Right ventricle myocardium inferior (tissue), 1 donor: ENCODE data around the gene OCLN. TPM values are rescaled to one million over a fixed set of nuclear protein-coding genes. Genes with fewer than 3 reads are reported as not detected.
"Not testable (repeated sequence)": the region's sequence is repeated elsewhere in the genome, so short reads cannot be mapped to it uniquely, and the experiment has no call there.

ENCODE experiments used
- ATAC-seq: fragments of 200-7000 bp; cut with Tn5 transposase; one replicate; pipeline ENCODE4 v1.9.1; 2020; ENCODE audit warnings: mild to moderate bottlenecking, moderate library complexity
- DNase-seq: peaks from one replicate; pipeline ENCODE4 v3.0.0; 2021; ENCODE audit errors: missing footprints
- intact Hi-C: fragments of 100-400 bp; cut with DNase I; formaldehyde crosslinking; loops from one replicate; pipeline ENCODE4 v1.11.0; 2022
- long read RNA-seq: library from polyadenylated mRNA; unstranded; transcript quantifications from one replicate; pipeline ENCODE4 v2.0.0, GENCODE V29; 2021
- total RNA-seq: library from RNA; stranded (reverse); fragmentation: NEBNext Ultra II Directional; extraction: Animal tissue kit (Norgen Biotek cat#: 25700); gene quantifications from one replicate; pipeline ENCODE4 v1.2.1, GENCODE V29; 2021
- donor health status: DM: no; HTN: yes; CAD: no; lungs with severe emphysema.

OCLN gene, protein sequence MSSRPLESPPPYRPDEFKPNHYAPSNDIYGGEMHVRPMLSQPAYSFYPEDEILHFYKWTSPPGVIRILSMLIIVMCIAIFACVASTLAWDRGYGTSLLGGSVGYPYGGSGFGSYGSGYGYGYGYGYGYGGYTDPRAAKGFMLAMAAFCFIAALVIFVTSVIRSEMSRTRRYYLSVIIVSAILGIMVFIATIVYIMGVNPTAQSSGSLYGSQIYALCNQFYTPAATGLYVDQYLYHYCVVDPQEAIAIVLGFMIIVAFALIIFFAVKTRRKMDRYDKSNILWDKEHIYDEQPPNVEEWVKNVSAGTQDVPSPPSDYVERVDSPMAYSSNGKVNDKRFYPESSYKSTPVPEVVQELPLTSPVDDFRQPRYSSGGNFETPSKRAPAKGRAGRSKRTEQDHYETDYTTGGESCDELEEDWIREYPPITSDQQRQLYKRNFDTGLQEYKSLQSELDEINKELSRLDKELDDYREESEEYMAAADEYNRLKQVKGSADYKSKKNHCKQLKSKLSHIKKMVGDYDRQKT
- 1.5 TPM for total RNA-seq
- long read RNA-seq, result 0 reads

DNA sequence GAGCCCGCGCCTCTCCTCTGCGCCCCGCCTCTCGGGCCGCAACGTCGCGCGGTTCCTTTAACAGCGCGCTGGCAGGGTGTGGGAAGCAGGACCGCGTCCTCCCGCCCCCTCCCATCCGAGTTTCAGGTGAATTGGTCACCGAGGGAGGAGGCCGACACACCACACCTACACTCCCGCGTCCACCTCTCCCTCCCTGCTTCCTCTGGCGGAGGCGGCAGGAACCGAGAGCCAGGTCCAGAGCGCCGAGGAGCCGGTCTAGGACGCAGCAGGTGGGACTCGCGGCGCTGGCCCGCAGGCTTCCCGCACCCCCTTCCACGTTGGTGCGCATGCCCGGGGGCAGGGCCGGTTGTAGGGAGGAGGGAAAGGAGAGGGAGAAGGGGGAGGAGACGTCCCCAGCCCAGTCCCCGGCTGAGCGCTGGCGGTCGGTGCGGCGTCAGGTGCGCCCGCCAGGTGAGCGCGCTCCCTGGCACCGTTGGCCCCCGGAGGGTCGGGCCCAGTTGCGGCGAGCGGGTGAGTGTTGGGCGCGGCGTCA is at the start of gene OCLN:
TSS of gene OCLN (plus strand) at position 400 of the 532 bp plus-strand sequence. CDS start 11,455 bp downstream, outside the sequence.
- intact Hi-C loops, result no loop called here
- DNase-seq, result no peak
- ATAC-seq, result peak; percentile 42

DNA sequence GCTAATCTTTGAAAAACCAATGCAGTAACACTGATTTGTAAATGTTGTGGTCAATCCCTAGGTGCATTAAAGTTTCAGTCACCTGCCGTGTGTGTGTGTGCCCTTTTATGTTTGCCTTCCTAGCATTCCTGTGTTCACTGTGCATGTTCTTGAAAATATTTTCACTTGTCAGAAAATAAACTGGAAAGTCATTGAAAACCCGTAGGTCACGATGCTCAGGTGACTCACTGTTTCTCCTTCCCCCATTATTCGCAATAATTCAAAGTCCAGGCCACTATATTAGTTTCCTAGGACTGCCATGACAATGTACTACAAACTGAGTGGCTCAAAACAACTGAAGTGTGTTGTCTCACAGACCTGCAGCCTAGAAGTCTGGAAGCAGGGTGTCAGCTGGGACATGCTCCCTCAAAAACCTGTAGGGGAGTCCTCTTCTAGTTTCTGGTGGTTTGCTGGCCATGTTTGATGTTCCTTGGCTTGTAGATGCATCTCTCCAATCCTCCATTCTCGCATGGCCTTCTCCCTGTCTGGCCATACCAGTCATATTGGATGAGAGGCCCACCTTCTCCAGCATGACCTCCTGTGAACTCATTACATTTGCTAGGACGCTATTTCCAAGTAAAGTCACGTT is 48.3 kb upstream of the OCLN start:
- DNase-seq (no peak), ATAC-seq (no peak)
- intact Hi-C loops, result no loop called here

DNA sequence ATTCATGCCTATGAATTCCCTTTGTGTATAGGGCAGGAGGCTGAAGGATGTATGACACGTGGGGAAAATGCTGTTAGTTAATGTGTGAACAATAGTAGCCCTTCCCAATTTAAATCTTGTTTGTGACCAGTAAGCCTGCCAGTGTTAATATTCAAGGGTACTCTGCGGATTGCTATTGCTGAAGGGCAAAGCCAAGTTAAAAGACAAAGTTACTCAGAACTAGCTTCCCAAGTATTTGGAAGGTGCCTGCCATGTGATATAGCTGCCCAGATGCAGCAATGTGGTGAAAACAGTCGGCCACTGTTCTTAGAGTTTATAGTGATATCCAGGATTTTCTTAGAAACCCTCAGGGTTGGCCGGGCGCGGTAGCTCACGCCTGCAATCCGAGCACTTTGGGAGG is 43.1 kb upstream of the OCLN start:
- intact Hi-C loops, result no loop called here
- ATAC-seq, result no peak
- DNase-seq, result no peak

DNA sequence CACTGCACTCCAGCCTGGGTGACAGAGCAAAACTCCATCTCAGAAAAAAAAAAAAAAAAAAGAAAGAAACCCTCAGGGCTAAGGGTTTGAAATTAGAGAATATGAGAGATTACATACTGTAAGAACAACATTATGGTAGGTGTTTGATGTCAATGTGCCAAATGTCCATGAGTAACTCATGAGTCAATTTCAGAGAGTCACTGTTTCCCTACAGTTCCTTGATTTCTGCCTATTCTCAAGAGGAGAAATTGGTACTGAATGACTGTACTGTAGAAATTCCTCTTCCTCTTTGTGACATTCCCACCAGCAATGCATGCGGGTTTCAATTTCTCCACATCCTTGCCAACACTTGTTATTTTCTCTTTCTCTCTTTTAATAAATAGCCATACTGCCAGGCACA is 42.5 kb upstream of the OCLN start:
- DNase-seq (no peak), ATAC-seq (no peak)
- intact Hi-C loops, result no loop called here

DNA sequence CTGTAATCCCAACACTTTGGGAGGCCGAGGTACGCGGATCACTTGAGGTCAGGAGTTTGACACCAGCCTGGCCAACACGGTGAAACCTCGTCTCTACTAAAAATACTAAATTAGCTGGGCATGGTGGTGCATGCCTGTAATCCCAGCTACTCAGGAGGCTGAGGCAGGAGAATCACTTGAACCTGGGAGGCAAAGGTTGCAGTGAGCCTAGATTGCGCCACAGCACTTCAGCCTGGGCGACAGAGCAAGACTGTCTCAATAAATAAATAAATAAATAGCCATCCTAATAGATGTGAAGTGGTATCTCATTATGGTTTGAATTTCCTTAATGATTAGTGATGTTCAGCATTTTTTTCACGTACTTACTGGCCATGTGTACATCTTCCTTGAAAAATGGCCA is 42.1 kb upstream of the OCLN start:
- ATAC-seq, DNase-seq, intact Hi-C loops: not testable (repeated sequence)

DNA sequence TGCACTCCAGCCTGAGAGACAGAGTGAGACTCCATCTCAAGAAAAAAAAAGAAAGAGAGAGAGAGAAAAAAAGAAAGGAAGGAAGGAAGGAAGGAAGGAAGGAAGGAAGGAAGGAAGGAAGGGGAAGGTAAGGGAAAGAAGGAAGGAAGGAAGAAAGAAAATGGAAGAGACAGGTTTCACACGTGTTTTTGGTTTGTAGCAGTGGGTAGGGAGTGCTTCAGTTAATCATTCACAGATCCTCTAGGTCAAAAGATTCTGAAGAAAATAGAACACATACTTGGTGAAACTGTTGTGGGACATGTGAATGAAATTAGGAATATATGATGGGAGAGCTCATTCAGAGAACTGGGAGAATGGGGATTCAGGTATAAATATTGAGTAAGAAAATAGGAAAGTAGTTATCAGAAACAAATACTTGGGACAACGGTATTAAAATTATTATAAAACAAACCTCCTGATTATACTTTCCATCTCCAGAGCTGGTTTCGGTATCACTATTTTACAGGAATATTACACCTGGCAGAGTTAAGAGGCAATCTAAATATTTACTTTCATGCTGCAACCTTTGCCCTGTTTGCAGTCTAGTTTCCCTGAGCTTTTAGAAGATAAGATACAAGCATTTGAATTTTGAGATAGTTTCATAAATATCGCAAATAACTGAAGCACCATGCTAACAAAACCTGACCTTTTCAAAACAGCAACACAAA is 40.5 kb upstream of the OCLN start:
- DNase-seq, result no peak

DNA sequence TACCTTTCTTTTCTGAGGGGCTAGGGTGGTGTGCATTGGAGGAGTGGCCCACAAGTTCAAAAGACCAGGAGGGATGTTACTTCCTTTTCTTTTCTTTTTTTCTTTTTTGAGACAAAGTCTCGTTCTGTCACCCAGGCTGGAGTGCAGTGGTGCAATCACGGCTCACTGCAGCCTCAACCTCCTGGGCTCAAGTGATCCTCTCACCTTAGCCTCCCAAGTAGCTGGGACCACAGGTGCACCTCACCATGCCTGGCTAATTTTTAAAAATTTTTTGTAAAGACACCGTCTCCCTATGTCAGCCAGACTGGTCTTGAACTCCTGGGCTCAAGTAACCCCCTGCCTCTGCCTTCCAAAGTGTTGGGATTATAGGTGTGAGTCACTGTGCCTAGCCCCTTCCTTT is 39.1 kb upstream of the OCLN start:
- intact Hi-C loops, DNase-seq, ATAC-seq: not testable (repeated sequence)

More for the DNA sequence above, 40.5 kb upstream of the OCLN start:
- intact Hi-C loops, result no loop called here
- ATAC-seq, result no peak

DNA sequence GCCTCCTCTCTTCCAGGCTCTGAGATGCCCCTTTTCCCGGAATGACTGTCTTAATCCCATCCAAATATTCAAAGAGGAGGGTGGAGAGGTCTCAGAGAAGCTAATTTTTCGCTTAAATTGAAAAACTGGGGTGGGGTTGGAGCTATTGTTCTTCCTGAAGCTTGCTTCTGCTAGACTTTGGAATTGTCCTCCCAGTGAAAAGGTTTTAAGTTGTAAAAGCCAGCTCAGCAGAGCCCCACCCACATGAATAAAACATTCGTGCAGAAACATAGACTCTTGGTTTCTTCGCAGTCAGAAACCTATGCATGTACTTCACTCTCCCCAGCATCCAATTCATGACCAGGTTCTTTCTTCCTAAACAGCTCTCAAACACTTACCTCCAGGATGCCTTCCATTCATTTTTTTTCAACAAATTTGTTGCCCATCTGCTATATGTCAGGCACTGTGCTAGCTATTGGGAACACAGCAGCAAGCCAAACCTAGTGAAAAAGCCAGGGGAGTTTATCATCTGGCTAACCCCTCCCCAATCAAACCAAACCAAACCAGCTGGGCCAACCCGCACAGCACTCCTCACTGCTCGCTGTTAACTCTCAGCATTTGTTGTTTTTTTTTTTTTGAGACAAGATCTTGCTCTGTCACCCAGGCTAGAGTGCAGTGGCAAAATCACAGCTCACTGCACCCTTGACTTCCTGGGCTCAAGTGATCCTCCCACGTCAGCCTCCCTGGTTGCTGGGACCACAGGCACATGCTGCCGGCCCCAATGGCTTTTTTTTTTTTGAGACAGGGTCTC is 37.9 kb upstream of the OCLN start:
- no peak for ATAC-seq
- intact Hi-C loops, result no loop called here
- no peak for DNase-seq

DNA sequence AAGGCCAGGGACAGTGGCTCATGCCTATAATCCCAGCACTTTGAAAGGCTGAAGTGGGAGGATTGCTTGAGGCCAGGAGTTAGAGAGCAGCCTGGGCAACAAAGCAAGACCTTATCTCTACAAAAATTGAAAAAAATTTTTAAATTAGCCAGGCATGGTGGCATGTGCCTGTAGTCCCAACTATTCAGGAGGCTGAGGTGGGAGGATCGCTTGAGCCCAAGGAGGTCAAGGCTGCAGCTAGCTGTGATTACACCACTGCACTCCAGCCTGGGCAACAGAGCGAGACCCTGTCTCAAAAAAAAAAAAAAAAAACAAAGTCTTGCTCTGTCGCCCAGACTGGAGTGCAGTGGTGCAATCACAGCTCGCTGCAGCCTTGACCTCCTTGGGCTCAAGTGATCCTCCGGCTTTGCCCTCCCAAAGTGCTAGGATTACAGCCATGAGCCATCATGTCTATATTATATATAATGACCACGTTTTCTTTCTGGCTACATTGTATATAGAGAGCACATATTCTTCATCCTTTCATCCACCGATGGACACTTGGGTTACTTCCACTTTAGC is 37.1 kb upstream of the OCLN start:
- DNase-seq, intact Hi-C loops, ATAC-seq: not testable (repeated sequence)

DNA sequence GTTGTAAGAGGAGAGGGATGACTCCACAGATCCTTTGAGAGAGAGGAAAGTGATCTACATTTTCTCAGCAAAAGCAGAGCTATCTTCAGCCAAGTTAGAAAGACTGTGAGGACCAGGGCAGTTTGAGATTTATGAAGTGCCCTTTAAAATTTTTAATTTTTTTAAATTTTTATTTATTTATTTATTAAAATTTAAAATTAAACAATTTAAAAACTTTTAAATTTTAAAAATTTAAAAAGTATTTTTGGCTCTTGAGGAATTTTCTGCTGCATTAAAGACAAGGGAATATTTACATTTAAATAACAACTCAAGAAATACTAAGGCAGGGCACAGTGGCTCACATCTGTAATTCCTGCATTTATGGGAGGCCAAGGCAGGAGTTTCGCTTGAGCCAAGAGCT is 30.4 kb upstream of the OCLN start:
- DNase-seq, result no peak
- intact Hi-C loops, result no loop called here

DNA sequence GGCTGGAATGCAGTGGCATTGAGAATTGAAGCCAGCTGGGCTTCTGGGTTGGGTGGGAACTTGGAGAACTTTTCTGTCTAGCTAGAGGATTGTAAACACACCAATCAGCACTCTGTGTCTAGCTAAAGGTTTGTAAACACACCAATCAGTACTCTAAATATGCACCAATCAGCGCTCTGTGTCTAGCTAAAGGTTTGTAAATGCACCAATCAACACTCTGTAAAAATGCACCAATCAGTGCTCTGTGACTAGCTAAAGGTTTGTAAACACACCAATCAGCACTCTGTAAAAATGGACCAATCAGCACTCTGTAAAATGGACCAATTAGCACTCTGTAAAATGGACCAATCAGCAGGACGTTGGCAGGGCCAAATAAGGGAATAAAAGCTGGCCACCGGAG is 26.2 kb upstream of the OCLN start:
- DNase-seq, intact Hi-C loops, ATAC-seq: not testable (repeated sequence)

More for the DNA sequence above, 30.4 kb upstream of the OCLN start:
- no peak for ATAC-seq

DNA sequence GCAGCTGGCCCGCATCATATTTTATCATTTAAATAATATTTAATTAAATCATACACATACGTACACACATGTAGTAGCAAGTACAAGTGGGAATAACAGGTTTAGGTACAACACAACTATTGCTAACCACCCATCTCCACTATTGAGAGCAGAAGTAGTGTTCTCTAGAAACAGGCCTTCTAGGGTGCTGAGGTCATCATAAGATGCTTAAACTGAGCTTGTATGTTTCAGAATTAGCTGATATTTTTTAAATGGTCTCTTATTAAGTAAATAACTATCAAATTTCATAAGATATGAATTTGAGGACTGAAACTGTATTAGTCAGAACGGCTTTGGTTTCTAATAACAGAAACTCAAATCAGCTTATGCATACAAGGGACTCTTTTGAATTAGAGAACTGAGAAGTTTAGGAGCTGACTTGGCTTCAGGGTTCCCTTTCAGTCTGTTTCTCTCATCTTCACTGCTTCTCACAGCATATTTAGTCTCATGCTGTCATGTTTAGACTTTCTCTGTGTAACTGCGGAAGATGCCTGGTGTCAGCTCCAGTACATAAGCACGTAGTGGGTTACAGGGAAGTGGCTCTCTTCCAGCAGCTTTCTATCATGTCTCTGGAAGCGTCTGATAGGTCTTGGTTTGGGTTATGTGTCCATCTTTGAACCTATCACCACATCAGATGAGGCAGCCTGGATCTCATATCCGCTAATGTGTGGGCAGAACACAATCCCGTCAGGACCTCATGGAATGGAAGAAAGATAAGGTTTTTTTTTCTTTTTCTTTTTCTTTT is 25.0 kb upstream of the OCLN start:
- no peak for DNase-seq
- intact Hi-C loops, result no loop called here
- ATAC-seq, result no peak

DNA sequence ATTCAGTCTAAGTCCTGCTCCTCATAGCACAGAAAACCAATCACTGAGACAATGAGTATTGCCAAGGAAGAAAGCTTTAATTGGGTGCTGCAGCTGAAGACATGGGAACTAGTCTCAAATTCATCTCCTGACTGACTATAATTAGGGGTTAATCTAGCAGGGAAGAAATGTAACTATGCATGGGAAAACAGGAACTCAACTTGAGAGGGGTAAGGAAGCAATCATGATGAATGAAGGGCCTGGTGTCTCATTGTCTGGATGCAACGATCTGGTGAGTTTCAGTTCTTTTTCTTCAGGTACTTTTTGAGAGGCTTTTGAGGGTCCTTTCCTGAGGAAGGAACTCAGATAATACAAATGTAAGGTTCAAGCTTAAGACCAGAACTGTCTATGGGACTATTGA is 24.0 kb upstream of the OCLN start:
- ATAC-seq (no peak), DNase-seq (no peak)
- intact Hi-C loops, result no loop called here

DNA sequence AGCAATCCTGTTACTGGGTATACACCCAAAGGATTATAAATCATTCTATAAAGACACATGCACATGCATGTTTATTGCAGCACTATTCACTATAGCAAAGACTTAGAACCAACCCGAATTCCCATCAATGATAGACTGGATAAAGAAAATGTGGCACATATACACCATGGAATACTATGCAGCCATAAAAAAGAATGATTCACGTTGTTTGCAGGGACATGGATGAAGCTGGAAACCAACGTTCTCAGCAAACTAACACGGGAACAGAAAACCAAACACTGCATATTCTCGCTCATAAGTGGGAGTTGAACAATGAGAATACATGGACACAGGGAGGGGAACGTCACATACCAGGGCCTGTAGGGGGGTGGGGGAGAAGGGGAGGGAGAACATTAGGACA is 21.1 kb upstream of the OCLN start:
- DNase-seq, intact Hi-C loops, ATAC-seq: not testable (repeated sequence)

DNA sequence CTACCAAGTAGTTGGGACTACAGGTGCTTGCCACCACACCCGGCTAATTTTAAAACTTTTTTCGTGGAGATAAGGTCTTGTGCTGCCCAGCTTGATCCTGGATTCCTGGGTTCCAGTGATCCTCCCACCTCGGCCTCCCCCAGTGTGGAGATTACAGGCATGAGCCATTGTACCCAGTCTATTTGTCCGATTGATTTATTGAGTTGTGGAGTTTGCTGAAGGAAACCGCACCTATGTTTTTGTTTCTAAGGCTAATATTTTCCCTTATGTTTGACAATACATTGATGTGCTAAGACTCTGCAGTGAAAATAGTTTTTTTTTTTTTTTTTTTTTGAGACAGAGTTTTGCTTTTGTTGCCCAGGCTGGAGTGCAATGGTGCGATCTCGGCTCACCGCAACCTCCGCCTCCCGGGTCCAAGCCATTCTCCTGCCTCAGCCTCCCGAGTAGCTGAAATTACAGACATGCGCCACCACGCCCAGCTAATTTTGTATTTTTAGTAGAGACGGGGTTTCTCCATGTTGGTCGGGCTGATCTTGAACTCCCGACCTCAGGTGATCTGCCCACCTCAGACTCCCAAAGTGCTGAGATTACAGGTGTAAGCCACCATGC is 20.0 kb upstream of the OCLN start:
- intact Hi-C loops, ATAC-seq, DNase-seq: not testable (repeated sequence)

DNA sequence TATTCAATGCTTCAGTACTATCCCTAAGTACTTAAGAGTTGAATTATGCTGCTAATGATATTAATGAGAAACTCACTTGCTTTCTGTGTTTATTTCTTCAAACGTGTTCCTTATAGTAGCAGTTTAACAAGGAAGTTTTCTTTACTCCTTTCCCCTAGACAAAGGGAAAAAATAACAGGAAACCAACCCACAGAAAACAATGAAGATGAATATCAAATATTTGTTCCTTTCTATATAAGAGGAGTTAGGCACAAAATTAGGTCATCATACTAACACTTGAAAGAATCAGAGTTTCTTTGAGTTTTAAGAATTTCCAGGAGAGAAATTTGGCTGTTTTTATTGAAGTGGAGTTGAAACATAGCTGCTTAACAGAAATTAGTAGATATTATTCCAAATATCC is 15.4 kb upstream of the OCLN start:
- DNase-seq, result no peak
- intact Hi-C loops, result no loop called here
- no peak for ATAC-seq

DNA sequence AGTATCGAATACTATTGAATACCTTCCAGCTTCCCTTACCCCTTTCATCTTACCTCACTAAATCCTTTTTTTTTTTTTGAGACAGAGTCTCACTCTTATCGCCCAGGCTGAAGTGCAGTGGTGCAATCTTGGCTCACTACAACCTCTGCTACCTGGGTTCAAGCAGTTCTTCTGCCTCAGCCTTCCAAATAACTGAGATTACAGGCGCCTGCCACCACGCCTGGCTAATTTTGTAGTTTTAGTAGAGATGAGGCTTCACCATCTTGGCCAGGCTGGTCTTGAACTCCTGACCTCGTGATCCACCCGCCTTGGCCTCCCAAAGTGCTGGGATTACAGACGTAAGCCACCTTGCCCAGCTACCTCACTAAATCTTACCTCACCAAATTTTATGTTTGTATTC is 14.3 kb upstream of the OCLN start:
- intact Hi-C loops, ATAC-seq, DNase-seq: not testable (repeated sequence)
